Mucosa of stomach (tissue), 1 donor: ENCODE measurements around the gene SH3RF3.

Experiments used
- H3K27me3 ChIP-seq: one replicate; pipeline ENCODE4 v1.7.0; 2013; ENCODE audit warnings: mild to moderate bottlenecking, low read length; ENCODE audit not compliant: control insufficient read depth, insufficient read depth
- H3K36me3 ChIP-seq: one replicate; pipeline ENCODE4 v1.7.0; 2013; ENCODE audit warnings: low read length; ENCODE audit not compliant: control insufficient read depth, insufficient read depth
- H3K4me1 ChIP-seq: one replicate; pipeline ENCODE4 v1.7.0; 2013; ENCODE audit warnings: mild to moderate bottlenecking, low read length; ENCODE audit not compliant: control insufficient read depth, insufficient read depth
- H3K4me3 ChIP-seq: one replicate; pipeline ENCODE4 v1.7.0; 2013; ENCODE audit warnings: low read length
- H3K9ac ChIP-seq: one replicate; pipeline ENCODE4 v1.7.0; 2013; ENCODE audit warnings: mild to moderate bottlenecking, low read length, moderate library complexity
- H3K9me3 ChIP-seq: one replicate; pipeline ENCODE4 v1.7.0; 2013; ENCODE audit warnings: mild to moderate bottlenecking, low read length, moderate library complexity; ENCODE audit not compliant: control insufficient read depth
- donor health status: Pancreatic carcinoma.

SH3RF3 gene

DNA sequence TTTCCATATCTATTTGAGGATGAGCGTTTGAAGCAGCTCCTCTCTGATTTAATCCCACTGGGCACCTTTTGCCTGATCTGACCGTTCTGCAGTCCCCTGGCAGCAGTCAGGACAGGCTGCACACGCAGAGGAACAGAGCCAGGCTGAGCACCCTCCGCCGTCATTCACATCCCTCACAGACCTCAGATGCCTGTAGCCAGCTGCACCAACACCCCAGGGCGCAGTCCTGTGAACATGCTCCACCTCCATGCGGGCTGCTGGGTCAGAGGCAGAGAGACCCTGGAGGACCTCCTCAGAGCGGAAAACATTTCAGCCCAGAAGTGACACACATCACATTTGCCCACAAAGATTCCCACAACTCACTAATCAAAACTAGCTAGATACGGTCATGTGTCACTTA is 338.7 kb downstream of the SH3RF3 start:
- H3K4me1 ChIP-seq: no peaks in the 10 kb centered on the region
- H3K36me3 ChIP-seq: no peaks in the 10 kb centered on the region
- no peak overlapping the region for H3K4me3 ChIP-seq
- no peaks in the 10 kb centered on the region for H3K27me3 ChIP-seq
- H3K9ac ChIP-seq: no peak overlapping the region
- no peaks in the 10 kb centered on the region for H3K9me3 ChIP-seq

GRCh38 chr2:109468893-109469292 is 339.9 kb downstream of the SH3RF3 start:
- Histone ChIP-seq H3K9me3 (no peaks in the 10 kb centered on the region), H3K27me3 (no peaks in the 10 kb centered on the region), H3K4me1 (no peaks in the 10 kb centered on the region), H3K9ac (no peak overlapping the region), H3K36me3 (no peaks in the 10 kb centered on the region), H3K4me3 (no peak overlapping the region)

DNA sequence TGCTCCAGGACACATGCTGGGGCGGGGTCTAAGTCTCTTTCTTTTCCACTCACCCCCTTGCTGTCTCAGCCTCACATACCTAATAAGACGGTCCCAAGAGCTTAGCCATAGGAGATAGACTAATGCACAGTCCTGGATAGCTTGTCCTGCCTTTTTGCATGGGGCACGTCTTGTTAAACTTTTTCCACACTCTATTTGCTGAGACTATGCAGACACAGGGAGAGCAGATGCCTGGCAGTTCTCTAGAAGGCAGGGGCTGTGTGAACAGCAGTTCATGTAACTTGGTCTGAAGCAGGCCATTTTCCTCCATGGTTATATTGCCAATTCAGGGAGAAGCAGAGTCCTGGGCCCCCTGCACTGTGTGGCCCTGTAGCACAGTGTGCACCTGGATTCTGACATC is 342.7 kb downstream of the SH3RF3 start:
- Histone ChIP-seq H3K36me3 (no peaks in the 10 kb centered on the region), H3K9ac (no peak overlapping the region), H3K4me3 (no peak overlapping the region), H3K9me3 (no peaks in the 10 kb centered on the region), H3K4me1 (no peaks in the 10 kb centered on the region), H3K27me3 (no peaks in the 10 kb centered on the region)

DNA sequence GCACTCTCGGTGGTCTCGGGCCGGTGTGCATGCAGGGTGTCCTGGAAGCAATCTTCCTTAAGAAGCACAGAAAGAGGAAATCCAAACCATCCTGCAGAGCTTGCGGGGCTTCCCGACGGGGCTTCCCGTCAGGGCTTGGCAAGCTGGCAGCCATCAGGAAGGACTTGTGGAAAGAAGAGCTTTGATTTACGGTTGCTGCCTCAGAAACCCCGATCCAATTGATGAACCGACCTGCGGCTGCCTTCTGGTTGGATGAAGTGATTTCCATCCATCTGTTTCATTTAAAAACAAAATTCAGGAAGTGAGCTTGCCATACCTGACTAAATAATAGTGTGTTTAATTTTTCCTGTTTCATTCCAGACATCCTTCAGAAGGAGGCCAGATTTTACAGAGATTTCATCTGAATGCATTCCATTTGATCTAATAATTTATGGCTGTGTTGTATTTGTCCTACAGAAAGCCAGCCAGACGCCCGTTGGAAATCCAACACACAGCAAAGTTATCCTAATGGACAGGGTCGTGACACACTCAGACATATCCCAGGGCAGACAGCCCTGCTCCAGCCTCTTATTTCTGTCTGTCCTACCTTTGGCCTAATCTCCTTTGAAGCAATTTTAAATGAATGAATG is 343.4 kb downstream of the SH3RF3 start:
- Histone ChIP-seq H3K27me3 (no peaks in the 10 kb centered on the region), H3K4me3 (no peak overlapping the region), H3K9me3 (no peaks in the 10 kb centered on the region), H3K9ac (no peak overlapping the region), H3K4me1 (no peaks in the 10 kb centered on the region), H3K36me3 (no peaks in the 10 kb centered on the region)

GRCh38 chr2:109472974-109473373 is 344.0 kb downstream of the SH3RF3 start:
- H3K4me1 ChIP-seq: no peaks in the 10 kb centered on the region
- no peaks in the 10 kb centered on the region for H3K27me3 ChIP-seq
- no peaks in the 10 kb centered on the region for H3K36me3 ChIP-seq
- no peaks in the 10 kb centered on the region for H3K9me3 ChIP-seq
- H3K4me3 ChIP-seq: no peak overlapping the region
- no peak overlapping the region for H3K9ac ChIP-seq

DNA sequence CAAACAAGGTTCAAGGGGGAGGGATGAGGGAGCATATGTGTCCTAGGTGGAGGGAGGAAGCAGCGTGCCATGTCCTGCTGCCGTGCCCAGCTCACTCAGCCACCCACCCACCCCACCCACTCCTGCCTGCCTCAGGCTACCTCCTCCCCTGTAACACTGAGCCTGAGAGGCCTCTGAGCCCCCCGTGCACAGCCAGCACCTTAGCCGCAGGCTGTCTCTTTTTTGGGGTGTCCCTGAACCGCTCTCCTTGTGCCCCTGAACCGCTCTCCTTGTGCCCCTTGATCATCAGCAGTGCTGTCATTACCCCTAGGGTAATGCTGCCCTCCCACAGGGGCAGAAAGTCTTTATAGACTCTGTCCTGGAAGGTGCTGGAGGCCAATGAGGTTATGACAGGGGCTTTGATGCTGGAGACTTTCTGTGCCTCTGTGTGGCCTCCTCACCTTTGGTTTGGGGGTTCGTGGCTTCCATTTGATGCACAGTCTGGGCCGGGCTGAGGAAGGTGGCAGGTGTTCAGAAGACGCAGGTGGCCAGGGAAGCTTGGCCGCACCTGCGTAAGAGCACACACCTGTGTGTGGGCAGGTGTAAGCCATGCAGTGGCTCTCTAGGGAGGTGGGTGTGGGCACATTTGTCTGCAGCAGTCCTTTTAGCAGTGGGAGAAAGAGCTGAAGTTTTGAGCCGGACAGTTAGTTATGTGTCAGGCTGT is 344.8 kb downstream of the SH3RF3 start:
- Histone ChIP-seq H3K9me3 (no peaks in the 10 kb centered on the region), H3K4me1 (no peaks in the 10 kb centered on the region), H3K4me3 (no peak overlapping the region), H3K9ac (no peak overlapping the region), H3K36me3 (no peaks in the 10 kb centered on the region), H3K27me3 (no peaks in the 10 kb centered on the region)

- Histone ChIP-seq H3K9ac (no peak overlapping the region), H3K9me3 (no peaks in the 10 kb centered on the region), H3K4me3 (no peak overlapping the region), H3K36me3 (no peaks in the 10 kb centered on the region), H3K27me3 (no peaks in the 10 kb centered on the region), H3K4me1 (no peaks in the 10 kb centered on the region)
Measured at GRCh38 chr2:109474319-109474825, 345.4 kb downstream of the SH3RF3 start.

GRCh38 chr2:109475531-109476210 is 346.7 kb downstream of the SH3RF3 start:
- H3K4me3 ChIP-seq: no peak overlapping the region
- H3K36me3 ChIP-seq: no peaks in the 10 kb centered on the region
- no peaks in the 10 kb centered on the region for H3K27me3 ChIP-seq
- H3K9ac ChIP-seq: no peak overlapping the region
- no peaks in the 10 kb centered on the region for H3K4me1 ChIP-seq
- H3K9me3 ChIP-seq: no peaks in the 10 kb centered on the region

- Histone ChIP-seq H3K9ac (no peak overlapping the region), H3K4me1 (no peaks in the 10 kb centered on the region), H3K36me3 (no peaks in the 10 kb centered on the region), H3K4me3 (no peak overlapping the region), H3K9me3 (no peaks in the 10 kb centered on the region), H3K27me3 (no peaks in the 10 kb centered on the region)
Measured at GRCh38 chr2:109476641-109477441, 347.8 kb downstream of the SH3RF3 start.

GRCh38 chr2:109478906-109479493 is 350.0 kb downstream of the SH3RF3 start:
- Histone ChIP-seq H3K36me3 (no peaks in the 10 kb centered on the region), H3K4me3 (no peak overlapping the region), H3K4me1 (no peaks in the 10 kb centered on the region), H3K9ac (no peak overlapping the region), H3K27me3 (no peaks in the 10 kb centered on the region), H3K9me3 (no peaks in the 10 kb centered on the region)

DNA sequence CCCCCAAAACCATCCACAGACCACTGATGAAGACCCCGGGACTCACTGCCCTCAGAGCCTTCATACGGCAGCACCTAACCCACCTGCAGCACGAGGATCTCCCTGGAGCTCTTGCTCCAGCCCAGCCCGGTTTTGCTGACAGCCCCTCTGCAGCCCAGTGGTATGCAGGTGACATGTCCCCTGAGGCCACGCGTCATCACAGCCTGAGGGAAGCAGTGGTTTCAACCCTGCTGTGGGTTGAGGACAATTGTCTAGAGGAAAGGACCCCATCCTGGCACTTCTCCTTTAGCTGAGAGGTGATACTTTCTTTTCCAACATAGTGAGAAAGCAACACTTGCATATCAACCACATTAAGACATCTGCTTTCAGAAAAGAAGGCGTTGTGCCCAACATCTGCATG is 350.8 kb downstream of the SH3RF3 start:
- Histone ChIP-seq H3K9ac (no peak overlapping the region), H3K9me3 (no peaks in the 10 kb centered on the region), H3K36me3 (no peaks in the 10 kb centered on the region), H3K4me3 (no peak overlapping the region), H3K27me3 (no peaks in the 10 kb centered on the region), H3K4me1 (no peaks in the 10 kb centered on the region)
